NCI-H524 (cell line): ENCODE measurements around the gene RAP1GAP2.
"Not testable (repeated sequence)": the region's sequence is repeated elsewhere in the genome, so short reads cannot be mapped to it uniquely, and the experiment has no call there.

ENCODE experiments used
- DNase-seq, 2 experiments: peaks; one replicate each; lab custom pipeline; 2025; lab: John Stamatoyannopoulos, UW

RAP1GAP2 gene

DNA sequence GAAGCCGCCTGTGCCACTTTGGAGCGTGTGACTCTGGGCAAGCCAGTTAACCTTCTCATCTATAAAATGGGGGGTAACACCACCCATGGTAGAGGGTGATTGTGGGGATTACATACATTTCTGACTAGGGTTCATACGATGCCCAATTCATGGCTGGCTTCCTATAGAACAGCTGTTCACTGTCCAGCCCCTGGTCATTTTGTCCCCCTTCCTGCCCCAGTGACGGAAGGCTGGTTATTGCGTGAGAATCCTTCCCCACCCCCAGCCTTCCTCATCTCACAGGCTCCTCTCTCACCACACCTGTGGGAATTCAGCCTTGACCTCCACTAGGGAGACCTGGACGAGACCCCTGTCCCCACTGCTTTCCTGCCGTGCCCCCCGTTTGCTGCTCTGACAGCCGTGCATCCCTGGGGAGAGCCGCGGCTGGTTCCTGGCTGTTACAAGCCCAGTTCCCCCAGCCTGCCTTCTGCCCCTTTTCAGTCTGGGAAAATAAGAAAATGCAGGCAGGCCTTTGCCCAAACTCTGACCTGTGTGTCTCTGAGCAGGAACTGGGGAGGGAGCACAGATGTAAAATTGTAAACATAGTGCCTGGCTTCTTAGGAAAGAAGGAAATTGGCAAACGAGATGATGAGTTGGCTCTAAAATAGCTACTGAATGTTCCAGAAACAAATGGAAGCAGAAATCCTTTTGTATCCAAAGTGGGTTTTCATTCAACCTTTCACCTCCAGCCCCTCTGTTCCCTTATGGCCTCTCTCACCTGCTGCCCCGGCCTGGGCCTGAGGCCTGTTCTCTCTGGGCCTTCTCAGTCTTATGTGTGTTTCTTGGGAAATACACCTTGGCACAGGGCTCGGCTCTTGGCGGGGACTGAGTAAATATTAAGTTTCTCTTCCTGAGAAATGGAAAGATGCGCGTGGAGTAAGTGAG is 199.9 kb downstream of the RAP1GAP2 start:
- no peak for DNase-seq

DNA sequence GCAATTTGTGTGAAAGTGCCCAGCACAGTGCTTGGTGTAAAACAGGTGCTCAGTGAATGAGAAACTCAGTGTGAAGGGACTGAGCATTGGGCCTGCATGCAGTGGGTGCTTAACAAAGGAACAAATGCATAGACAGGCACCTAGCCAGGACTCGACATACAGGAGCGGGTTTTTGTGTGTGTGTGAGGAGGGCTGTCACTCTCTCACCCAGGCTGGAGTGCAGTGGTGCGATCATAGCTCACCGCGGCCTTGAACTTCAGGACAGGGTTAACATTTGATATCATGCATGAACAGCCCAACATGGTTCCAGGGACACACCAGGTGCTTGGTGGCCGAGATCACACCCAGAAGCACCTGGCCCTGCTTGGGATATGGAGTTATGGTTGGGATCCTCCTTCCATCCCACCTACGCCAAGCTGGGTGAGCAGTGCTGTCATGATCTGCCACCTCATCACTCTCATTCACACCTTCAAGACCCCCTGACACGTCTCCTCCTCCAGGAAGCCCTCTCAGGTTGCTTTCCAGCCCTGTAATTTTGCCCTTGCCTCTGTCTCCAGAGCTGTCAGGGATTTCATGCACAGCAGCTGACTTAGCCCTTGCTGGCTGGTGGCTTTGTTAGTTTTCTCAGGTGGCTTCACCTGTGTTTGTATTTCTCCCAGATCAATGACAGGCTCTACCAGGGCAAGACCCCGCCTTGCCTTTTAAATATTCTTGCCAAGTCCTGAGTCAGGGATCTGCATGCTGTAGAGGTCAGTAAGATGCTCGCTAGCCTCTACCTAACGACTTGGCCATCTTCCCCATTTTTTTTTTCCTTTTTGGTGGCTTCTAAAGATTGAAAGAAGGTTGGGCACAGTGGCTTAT is 200.8 kb downstream of the RAP1GAP2 start:
- no peak for DNase-seq

- not testable (repeated sequence) for DNase-seq
Observed at GRCh38 chr17:2998469-2998901, 202.2 kb downstream of the RAP1GAP2 start.

DNA sequence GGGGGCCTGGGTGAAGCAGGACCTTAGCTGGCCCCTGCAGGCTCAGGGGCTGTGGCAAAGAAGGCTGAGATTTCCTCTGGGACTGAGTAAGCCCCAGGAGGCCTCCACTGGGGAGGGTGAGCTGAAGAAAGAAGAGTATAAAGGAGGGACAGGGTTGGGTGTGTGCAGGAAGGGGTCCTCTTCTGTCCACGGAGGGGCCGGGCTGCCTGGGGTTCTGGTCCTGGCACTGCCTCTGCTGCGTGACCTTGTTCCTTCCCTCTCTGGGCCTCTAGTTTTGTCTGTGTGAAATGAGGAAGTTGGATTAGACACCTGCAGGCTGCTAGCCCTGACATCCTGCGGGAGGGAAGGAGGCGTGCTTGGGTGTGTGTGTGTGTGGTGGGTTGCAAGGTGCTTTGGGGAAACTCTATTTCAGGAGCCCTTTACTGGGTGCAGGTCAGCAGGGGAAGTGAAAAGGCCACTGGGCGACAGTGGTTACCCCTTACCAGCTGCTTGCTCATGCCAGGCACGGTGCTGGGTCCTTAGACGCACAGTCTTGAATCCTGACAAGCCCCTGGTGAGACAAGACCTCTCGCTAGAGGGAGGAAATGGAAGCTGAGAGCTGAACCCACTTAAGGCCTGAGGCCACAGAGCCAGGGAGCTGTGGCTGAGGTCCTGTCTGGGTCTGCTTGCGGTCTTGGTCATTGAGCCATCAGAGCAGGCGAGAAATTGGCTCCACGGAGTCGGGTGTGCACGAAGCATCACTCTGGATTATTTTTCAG is 206.5 kb downstream of the RAP1GAP2 start:
- DNase-seq = no peak

DNA sequence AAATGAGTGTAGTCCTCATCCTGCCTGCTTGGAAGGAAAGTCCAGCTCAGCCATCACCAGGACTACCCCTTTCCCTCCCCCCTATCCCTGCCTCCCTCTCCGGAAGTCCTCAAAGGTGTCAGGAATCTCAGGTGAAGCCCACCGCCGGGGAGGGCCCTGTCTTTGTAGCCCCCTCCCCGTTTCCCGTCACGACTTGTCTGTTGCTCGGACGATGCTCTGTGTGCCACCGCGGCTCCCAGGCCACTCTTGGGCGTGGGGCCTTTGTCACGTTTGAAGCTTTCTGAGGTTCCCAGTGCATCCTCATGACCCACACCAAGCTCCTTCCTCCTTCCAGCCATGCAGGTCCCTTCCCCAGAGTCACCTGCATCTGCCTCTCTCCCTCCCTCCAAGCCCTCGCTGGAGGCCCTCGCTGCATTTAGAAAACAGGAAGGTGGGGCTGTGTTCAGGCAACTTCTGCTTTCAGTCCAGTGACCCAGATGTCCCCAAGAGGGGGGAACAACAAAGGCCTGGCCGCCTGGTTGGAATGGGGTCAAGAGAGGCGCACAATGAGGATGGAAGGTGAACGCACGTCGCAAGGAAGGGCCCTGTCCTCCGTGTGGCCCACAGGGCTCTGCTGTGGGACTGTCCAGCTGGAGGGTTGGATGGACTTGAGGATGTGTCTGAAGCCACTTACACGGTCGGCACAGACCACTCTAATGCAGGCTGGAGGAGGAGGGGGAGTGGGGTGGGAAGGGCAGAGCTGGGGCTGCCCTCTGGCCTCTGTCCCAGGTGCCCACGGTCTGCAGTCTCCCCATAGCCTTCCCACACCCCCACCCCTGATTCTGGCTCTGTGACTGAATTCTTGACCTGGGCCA is 207.3 kb downstream of the RAP1GAP2 start:
- peak in 1 of 2 experiments; percentile 4 for DNase-seq

DNA sequence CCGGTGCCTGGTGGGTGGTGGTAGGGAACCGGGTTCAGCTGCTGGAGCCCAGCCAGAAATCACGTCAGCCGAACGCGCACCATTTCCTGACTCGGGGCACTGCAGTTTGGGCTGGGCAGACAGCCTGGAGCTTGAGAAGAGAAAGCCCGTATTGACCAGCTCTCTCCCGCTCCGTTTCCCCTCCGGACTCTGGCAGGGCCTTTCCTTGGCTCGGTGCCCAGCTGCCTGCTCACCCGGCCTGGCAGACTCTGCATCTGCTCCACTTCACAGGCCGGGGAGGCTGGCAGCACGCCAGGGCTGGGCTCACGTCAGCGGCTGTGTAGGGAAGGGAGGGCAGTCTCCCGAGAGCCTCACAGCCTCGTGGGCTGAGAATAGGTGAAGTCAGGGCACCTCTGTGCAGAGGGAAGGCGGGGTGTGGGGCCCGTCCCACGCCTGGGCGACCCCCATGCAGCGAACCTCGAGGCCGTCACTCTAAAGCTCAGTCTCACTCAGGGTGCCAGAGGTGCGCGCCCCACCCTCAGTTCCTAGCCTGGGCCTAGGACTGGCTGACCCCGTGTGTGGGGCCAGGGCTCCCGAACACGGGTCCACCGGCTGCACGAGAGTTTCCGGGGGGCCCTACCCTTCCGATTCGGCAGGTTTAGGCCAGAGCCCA is 208.0 kb downstream of the RAP1GAP2 start:
- DNase-seq = peak; percentile 93 to 96

GRCh38 chr17:3004925-3005324 is 208.7 kb downstream of the RAP1GAP2 start:
- peak; percentile 82 to 91 for DNase-seq

- no peak for DNase-seq
Observed at GRCh38 chr17:3005696-3006095, 209.5 kb downstream of the RAP1GAP2 start.

DNA sequence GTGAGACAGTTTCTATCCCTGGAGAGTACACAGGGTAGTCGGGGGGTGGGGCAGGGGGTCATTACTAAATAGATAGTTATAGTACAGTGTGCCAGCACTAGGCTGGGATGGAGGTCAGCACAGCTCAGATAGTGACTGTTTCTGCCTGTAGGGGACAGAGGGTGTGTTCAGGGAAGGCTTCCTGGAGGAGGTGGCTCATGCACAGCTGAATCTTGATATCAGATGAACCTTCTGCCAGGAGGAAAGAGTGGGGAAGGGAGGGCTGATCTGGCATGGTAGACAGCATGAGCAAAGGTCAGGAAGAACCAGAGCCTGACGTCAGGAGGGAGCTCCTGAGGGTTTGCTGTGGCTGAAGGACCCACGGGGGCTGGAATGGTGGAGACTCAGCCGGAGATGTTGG is 210.6 kb downstream of the RAP1GAP2 start:
- no peak for DNase-seq

- no peak for DNase-seq
Observed at GRCh38 chr17:3007651-3008121, 211.4 kb downstream of the RAP1GAP2 start.

GRCh38 chr17:3008336-3009288 is 212.4 kb downstream of the RAP1GAP2 start:
- no peak for DNase-seq

DNA sequence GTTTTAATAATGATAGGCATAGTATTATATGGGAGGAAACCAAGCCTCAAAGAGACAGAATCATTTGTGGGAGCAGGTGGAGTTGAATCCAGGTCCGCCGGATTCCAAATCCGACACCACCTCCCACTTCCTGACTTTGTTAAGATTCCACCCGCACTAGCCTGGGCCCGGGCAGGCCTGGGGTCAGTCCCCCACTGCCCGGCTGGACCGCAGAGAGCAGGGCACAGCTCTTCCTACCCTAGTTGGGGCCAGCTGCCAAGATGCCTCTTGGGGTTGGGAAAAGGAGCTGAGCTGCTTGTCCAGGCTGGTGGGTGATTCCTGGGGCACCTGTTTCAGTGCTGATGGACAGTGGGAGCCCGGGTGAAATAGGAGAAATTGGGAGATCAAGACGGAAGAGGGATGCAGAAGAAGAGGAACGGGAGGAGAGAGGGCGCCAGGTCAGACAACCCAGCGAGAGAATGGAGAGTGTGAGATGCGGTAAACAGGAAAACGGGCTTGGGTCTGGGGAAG is 213.2 kb downstream of the RAP1GAP2 start:
- DNase-seq = no peak

- no peak for DNase-seq
Observed at GRCh38 chr17:3011891-3012290, 215.7 kb downstream of the RAP1GAP2 start.

- peak; percentile 14 to 63 for DNase-seq
Observed at GRCh38 chr17:3012926-3013581, 216.8 kb downstream of the RAP1GAP2 start.

- DNase-seq = no peak
Observed at GRCh38 chr17:3015890-3016289, 219.7 kb downstream of the RAP1GAP2 start.

GRCh38 chr17:3017936-3018335 is 221.7 kb downstream of the RAP1GAP2 start:
- DNase-seq = no peak

DNA sequence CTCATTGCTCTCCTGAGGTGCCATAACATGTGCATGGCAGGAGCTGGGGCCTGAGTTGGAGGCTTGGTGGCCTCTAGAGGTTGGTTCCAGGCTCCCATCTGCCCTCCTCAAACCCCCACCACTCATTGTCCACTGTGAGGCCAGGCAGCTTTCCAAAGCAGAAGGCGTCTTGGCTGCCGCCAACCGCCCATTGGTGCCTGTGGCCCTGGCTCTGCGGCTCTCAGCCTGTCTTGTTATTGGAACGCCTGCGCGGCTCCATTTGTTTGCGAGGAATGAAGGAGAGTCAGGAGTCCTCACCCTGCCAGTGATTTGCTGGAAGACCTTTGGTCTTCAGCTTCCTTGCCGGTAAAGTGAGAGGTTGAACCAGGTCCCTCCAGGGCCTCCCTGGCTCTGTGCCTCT is 223.5 kb downstream of the RAP1GAP2 start:
- DNase-seq = no peak

- DNase-seq = no peak
Observed at GRCh38 chr17:3020381-3020780, 224.1 kb downstream of the RAP1GAP2 start.
